NCI-H2196 treated with DMSO at 0.1 percent for 48 hours (cell line): ENCODE data around the gene PLA2G6.

Experiments used
- DNase-seq: peaks from one replicate; lab custom pipeline; 2025; ENCODE audit not compliant: unreplicated experiment; lab: John Stamatoyannopoulos, UW

PLA2G6 gene

GRCh38 chr22:38181453-38182200, at the start of gene PLA2G6:
Gene PLA2G6, minus strand, starts transcription at chr22:38181830. Its CDS starts 12,404 bp downstream, at chr22:38169426.
- DNase-seq: peak; percentile 76

GRCh38 chr22:38230916-38231315, 49.3 kb upstream of the PLA2G6 start:
- DNase-seq: no peak

GRCh38 chr22:38230108-38230825, 48.6 kb upstream of the PLA2G6 start:
- DNase-seq: no peak

GRCh38 chr22:38228873-38229740, 47.5 kb upstream of the PLA2G6 start:
- DNase-seq: no peak

- DNase-seq: no peak
Observed at GRCh38 chr22:38228326-38228872, 46.8 kb upstream of the PLA2G6 start.

- no peak for DNase-seq
Observed at GRCh38 chr22:38226853-38227649, 45.4 kb upstream of the PLA2G6 start.

- no peak for DNase-seq
Observed at GRCh38 chr22:38223289-38223960, 41.8 kb upstream of the PLA2G6 start.

GRCh38 chr22:38222797-38223119, 41.1 kb upstream of the PLA2G6 start:
- no peak for DNase-seq

- DNase-seq: no peak
Observed at GRCh38 chr22:38221908-38222796, 40.5 kb upstream of the PLA2G6 start.

GRCh38 chr22:38221407-38221806, 39.8 kb upstream of the PLA2G6 start:
- DNase-seq: no peak

- DNase-seq: no peak
Observed at GRCh38 chr22:38220653-38221386, 39.2 kb upstream of the PLA2G6 start.

GRCh38 chr22:38220163-38220562, 38.5 kb upstream of the PLA2G6 start:
- DNase-seq: no peak

- no peak for DNase-seq
Observed at GRCh38 chr22:38219632-38220031, 38.0 kb upstream of the PLA2G6 start.

GRCh38 chr22:38218661-38219622, 37.3 kb upstream of the PLA2G6 start:
- no peak for DNase-seq

- no peak for DNase-seq
Observed at GRCh38 chr22:38215156-38216038, 33.8 kb upstream of the PLA2G6 start.
